HL-60/S4 treated with retinoic acid at 250 ng/mL for 4 days and 3 days (cell line): ENCODE measurements around the gene MTCL1.

Source experiments
- in situ Hi-C: fragments of 300-500 bp; cut with MboI; formaldehyde crosslinking; loops from 2 replicates; pipeline ENCODE4 v1.7.0; 2022; ENCODE audit warnings: low sequenced_read_pairs

MTCL1 gene

DNA sequence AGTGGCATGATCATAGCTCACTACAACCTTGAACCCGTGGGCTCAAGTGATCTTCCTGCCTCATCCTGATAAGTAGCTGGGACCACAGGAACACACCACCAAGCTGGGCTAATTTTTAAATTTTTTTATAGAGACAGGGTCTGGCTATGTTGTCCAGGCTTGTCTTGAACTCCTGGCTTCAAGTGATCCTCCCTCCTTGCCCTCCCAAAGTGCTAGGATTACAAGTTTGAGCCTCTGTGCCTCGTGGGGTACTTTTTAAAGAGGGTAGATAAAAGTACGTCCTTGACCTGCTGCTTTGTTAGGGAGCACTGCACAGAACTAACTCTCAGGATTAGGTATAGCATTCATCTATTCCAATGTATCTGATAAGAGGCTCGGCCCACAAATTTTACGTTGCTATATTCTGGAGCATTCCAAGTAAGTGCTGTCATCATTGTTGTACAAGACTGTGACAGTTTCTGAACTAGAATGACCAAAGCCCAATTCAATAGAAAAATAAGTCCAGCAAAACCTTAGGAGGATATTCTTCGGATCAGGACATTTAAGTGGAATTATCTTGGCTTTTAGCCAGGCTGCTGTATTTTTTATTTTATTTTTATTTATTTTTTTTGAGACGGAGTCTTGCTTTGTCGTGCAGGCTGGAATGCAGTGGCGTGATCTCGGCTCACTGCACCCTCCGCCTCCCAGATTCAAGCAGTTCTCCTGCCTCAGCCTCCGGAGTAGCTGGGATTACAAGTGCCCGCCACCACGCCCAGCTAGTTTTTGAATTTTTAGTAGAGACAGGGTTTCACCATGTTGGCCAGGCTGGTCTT, 4.1 kb downstream of the MTCL1 start:
- in situ Hi-C loops = no loop called here

- in situ Hi-C loops = no loop called here
Observed at GRCh38 chr18:8711736-8712135, 6.4 kb downstream of the MTCL1 start.

GRCh38 chr18:8713691-8714090, 8.3 kb downstream of the MTCL1 start:
- in situ Hi-C loops = no loop called here

DNA sequence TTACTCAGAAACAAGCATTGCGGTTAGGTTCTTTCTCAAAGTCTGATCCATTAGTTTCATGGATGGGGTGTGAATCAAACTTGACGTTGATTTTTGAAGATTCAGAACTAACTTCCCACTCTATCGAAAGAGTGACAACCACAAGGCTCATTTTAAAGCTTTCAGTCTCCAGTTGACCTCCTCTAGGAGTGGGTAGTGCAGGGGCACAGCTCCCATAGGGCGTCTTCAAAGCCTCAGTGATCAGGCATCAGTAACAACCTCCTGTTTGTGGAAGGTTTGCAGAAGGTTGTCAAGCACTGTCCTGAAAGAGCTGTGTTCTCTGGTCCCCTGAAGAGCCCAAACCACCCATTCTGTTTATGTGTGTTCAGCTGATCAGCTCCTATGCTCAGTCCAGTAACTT, 10.2 kb downstream of the MTCL1 start:
- in situ Hi-C loops = no loop called here

GRCh38 chr18:8717011-8717770, 11.8 kb downstream of the MTCL1 start:
- in situ Hi-C loops = no loop called here

- in situ Hi-C loops = no loop called here
Observed at GRCh38 chr18:8718401-8718913, 13.1 kb downstream of the MTCL1 start.

DNA sequence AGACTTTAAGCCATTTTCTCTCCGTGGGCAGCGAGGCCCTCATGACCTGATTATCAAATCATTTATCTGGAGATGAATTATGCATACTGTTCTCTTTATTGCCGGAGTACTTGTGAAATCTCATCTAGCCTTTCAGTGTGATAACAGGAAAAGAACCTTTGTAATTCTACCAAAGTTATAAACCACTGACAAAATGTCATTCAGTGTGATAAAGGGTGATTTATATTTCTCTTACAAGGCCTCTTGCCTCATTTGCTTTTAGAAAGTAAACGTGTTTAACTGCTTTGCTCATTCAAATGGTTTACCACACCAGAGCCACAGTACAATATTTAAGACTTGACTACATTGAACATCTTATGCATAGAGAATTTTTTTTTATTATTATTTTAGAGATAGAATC, 13.8 kb downstream of the MTCL1 start:
- in situ Hi-C loops = no loop called here

DNA sequence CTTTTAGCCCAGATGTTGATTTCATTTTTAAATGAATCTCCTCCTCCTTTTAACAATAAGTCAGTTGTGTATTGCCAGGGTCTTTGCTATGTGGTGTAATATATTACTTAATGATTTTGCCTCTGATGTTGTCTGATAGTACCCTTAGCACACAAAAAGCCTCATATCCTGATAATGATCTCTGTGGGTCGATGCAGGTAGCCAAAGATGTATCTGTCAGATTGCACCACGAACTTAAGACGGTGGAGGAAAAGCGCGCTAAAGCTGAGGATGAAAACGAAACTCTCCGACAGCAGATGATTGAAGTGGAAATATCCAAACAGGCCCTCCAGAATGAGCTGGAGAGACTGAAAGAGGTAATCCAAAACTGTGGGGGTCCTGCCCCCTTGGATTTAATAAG, 14.8 kb downstream of the MTCL1 start:
- in situ Hi-C loops = no loop called here

DNA sequence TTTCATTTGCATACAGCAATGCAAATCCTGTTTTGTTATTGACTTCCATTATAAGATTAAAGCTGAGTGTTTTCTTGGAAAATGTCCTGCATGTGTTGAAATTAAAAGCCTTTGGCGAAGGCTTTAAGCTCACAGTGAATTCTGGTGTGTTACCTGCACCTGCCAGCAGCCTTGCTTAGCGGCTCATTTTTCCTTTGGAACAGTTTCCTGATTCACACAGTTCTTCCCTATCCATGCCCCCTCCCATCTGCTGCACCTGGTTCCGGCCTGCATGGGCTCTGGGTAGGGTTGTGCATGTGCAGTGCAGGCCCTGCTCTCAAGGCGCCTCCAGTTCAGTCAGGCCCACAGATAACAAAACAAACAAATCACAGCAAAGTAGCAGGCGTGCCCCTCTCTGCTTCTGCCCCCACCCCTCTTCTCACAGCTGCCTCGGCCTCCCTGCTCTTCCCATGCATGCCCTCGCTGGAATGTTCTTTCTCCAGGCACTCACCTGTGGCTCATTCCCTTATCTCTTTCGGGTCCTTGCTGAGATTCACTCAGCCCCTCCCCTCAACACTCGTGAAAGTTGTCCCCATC, 15.8 kb downstream of the MTCL1 start:
- in situ Hi-C loops = no loop called here

GRCh38 chr18:8721716-8722115, 16.4 kb downstream of the MTCL1 start:
- in situ Hi-C loops = no loop called here

GRCh38 chr18:8722946-8723820, 17.8 kb downstream of the MTCL1 start:
- in situ Hi-C loops = no loop called here

DNA sequence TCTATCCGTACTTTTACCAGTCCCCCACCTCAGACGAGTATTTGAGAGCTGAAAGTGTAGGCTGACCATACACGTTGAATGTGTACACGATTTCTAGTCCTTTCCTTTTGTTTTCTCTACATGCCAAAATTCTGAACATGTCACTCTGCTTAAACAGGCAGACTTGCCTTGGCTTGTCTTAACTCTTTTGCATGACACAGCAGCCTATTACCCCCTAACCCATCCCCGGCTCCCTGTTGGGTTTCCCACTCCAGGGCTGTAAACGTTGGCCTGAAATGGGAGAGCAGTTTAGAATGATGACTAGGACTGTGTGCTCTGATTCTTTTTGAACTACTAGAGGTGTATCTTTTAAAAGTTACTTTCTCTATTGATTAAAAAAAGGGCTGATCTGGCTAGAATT, 19.1 kb downstream of the MTCL1 start:
- in situ Hi-C loops = no loop called here

- in situ Hi-C loops = no loop called here
Observed at GRCh38 chr18:8726281-8726680, 20.9 kb downstream of the MTCL1 start.

DNA sequence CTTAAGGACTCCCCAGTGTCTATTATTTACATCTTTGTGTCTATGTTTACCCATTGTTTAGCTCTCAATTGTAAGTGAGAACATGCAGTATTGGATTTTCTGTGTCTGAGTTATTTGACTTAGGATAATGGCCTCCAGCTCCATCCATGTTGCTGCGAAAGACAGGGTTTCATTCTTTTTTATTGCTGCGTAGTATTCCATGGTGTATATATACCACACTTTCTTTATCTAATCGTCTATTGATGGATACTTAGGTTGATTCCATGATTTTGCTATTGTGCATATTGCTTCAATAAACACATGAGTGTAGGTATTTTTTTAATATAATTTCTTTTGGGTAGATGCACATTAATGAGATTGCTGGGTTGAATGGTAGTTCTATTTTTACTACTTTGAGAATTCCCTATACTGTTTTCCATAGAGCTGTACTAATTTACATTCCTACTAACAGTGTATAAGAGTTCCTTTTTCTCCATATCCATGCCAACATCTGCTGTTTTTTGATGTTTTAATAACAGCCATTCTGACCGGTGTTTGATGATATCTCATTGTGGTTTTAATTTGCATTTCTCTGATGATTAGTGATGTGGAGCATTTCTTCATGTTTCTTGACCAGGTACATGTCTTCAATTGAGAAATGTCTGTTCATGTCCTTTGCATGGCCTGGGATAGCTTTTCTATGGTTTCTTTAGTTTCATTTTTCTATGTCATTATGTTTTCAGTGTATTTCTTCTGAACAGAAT, 21.8 kb downstream of the MTCL1 start:
- in situ Hi-C loops = no loop called here

GRCh38 chr18:8730080-8730827, 24.9 kb downstream of the MTCL1 start:
- in situ Hi-C loops = no loop called here

DNA sequence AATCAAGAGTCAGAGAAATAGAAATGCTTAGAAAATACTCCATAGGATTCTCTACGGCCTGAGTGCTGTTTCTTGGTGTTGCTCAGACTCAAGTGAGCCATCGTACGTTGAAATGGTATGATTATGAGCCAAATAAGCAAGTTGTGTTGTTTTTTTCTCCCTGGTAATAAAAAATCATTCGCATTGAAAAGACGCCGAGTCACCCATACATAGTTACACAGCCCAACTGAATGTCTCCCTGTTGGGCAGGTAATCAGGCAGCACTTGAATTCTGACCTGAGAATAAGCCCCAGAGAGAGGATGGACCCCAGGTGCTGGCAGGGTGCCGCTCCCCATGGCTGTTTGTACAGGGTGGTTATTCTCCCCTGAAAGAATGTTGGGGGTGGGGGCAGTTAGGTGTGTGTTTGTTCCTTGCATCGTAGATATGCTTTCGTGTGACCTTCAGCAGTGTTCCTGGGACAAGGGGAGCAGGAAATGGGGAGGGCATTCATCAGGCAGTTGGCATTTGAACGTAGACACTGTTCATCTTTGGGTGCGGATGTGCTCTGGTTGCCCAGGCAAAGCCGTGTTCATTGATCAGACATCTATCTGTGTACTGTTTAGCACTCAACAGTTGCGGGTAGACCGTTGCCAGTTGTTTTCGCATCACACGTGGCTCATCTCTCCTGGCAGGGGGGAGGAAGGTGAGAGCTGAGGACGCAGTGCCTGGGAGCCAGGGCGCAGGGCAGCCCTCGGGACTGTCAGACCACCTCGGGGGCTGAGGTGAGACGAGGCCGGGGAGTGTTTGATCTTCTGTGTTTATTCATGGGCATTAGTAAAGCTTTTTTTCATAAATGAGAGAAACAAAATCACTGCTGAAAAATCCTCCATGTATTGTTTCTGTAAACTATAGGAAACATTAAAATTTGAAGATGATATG, 27.3 kb downstream of the MTCL1 start:
- in situ Hi-C loops = no loop called here

- in situ Hi-C loops = no loop called here
Observed at GRCh38 chr18:8734496-8734895, 29.1 kb downstream of the MTCL1 start.

GRCh38 chr18:8735274-8735673, 29.9 kb downstream of the MTCL1 start:
- in situ Hi-C loops = no loop called here
